ENCODE data around the gene ATG16L1. TPM values are rescaled to one million over a fixed set of nuclear protein-coding genes. Genes with fewer than 3 reads are reported as not detected.

Gene ATG16L1
- total and polyA plus RNA-seq, 10 of the 15 experiments (the other 5 are each of a cell fraction or from before 2014, with no cell fraction given) = 5.2 to 26.6 (median 15.6) TPM

DNA sequence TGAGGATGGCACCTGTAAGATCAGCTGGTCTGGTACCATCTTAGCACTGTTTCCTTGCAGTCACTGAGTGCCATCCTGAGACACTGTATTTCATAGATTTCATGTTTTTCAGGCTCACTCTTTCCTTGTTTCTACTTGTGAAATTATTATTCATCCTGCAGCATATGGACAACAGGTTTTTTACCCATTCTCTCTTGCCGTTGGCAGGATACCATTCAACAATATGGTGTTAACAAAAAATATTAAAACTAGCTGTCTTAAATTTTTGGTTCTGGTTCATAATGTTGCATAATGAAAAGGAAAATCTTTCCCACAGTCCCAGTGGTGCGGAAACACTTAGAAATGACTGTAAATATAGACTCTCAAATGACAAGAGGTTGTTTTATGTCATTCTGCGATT lies 23.1 kb upstream of the ATG16L1 start:
- Histone ChIP-seq H3K4me2 (ENCODE audit: control insufficient read depth, insufficient read depth) (no peak overlapping the region), H4K20me1 (ENCODE audit: control insufficient read depth, insufficient read depth) (no peaks in the 10 kb centered on the region), H3K4me3 (no peak overlapping the region), H3K27ac (ENCODE audit: control insufficient read depth, insufficient read depth) (no peak overlapping the region), H3K36me3 (ENCODE audit: control insufficient read depth in 2 of 2, insufficient read depth in 2 of 2, low read length in 1 of 2) (no peaks in the 10 kb centered on the region), H3K9ac (ENCODE audit: control insufficient read depth, insufficient read depth, low read length) (no peak overlapping the region), H3K79me2 (ENCODE audit: control insufficient read depth, insufficient read depth, low read length) (no peaks in the 10 kb centered on the region), H3K4me1 (ENCODE audit: control insufficient read depth, insufficient read depth, low read length) (peaks cover 24% of the 10 kb centered on the region), H2AFZ (ENCODE audit: control insufficient read depth, low read depth, low read length) (no peak overlapping the region), H3K27me3 (replicated peaks in 1 of 2; ENCODE audit: control insufficient read depth in 2 of 2, insufficient read depth in 2 of 2, low read length in 1 of 2) (no peaks in the 10 kb centered on the region), H3K9me3 (replicated peaks; ENCODE audit: control insufficient read depth, insufficient read depth, low read length) (no peaks in the 10 kb centered on the region; the same call in 2 of the 3 replicates)
- DNase-seq (ENCODE audit: low read depth, low spot score) (no peak), FAIRE-seq (no peak), ATAC-seq (no peak)
- RAD21 ChIA-PET (ENCODE audit: unreplicated experiment) = no interaction called here
- in situ Hi-C loops (cut with MboI) = no loop called here
- SMC1A ChIA-PET (ENCODE audit: uncharacterized antibody, unreplicated experiment) = interaction anchor here (0.6 to 1.0 kb wide), 3 partner anchors 13 to 1304 kb away, joined by 3 read pairs; no protein-coding TSS in a partner anchor
- BruUV-seq (replicated peaks) = no TSS peak
- WGBS (ENCODE audit: insufficient coverage, insufficient replicate concordance, low lambda C conversion rate, missing lambda C conversion rate) = 38% methylated on average over 3 of the region's 3 CpGs
- POLR2A ChIA-PET = interaction anchor here (0.6 kb wide), 2 partner anchors 11 to 211 kb away, joined by 3 to 4 read pairs; no protein-coding TSS in a partner anchor
- CTCF ChIA-PET = interaction anchor here (0.6 to 1.2 kb wide), 2 partner anchors 20 to 381 kb away, joined by 3 read pairs; no protein-coding TSS in a partner anchor
- intact Hi-C loops (cut with micrococcal nuclease; ENCODE audit: unreplicated experiment) = no loop called here
- TF ChIP-seq ZNF24 (IDR thresholded peaks at IDR 0.05) (no peak), STAT3 (IDR thresholded peaks at IDR 0.05; ENCODE audit: low read depth, low read length) (no peak), MEF2B (IDR thresholded peaks at IDR 0.05; ENCODE audit: partially characterized antibody, poor library complexity, severe bottlenecking) (no peak), E2F8 (IDR thresholded peaks at IDR 0.05; ENCODE audit: low read depth, partially characterized antibody) (no peak), NRF1 (conservative IDR thresholded peaks at IDR 0.05; ENCODE audit: low read depth, low read length) (no peak), ZBED1 (IDR thresholded peaks at IDR 0.05; ENCODE audit: borderline replicate concordance) (no peak)
- TF ChIP-seq, protein P1, sequence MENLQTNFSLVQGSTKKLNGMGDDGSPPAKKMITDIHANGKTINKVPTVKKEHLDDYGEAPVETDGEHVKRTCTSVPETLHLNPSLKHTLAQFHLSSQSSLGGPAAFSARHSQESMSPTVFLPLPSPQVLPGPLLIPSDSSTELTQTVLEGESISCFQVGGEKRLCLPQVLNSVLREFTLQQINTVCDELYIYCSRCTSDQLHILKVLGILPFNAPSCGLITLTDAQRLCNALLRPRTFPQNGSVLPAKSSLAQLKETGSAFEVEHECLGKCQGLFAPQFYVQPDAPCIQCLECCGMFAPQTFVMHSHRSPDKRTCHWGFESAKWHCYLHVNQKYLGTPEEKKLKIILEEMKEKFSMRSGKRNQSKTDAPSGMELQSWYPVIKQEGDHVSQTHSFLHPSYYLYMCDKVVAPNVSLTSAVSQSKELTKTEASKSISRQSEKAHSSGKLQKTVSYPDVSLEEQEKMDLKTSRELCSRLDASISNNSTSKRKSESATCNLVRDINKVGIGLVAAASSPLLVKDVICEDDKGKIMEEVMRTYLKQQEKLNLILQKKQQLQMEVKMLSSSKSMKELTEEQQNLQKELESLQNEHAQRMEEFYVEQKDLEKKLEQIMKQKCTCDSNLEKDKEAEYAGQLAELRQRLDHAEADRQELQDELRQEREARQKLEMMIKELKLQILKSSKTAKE (IDR thresholded peaks at IDR 0.05; ENCODE audit: low read depth, poor library complexity, severe bottlenecking) = no peak
- TF ChIP-seq, protein P2, sequence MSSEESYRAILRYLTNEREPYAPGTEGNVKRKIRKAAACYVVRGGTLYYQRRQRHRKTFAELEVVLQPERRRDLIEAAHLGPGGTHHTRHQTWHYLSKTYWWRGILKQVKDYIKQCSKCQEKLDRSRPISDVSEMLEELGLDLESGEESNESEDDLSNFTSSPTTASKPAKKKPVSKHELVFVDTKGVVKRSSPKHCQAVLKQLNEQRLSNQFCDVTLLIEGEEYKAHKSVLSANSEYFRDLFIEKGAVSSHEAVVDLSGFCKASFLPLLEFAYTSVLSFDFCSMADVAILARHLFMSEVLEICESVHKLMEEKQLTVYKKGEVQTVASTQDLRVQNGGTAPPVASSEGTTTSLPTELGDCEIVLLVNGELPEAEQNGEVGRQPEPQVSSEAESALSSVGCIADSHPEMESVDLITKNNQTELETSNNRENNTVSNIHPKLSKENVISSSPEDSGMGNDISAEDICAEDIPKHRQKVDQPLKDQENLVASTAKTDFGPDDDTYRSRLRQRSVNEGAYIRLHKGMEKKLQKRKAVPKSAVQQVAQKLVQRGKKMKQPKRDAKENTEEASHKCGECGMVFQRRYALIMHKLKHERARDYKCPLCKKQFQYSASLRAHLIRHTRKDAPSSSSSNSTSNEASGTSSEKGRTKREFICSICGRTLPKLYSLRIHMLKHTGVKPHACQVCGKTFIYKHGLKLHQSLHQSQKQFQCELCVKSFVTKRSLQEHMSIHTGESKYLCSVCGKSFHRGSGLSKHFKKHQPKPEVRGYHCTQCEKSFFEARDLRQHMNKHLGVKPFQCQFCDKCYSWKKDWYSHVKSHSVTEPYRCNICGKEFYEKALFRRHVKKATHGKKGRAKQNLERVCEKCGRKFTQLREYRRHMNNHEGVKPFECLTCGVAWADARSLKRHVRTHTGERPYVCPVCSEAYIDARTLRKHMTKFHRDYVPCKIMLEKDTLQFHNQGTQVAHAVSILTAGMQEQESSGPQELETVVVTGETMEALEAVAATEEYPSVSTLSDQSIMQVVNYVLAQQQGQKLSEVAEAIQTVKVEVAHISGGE (CRISPR knock-in tag; IDR thresholded peaks at IDR 0.05) = no peak
- TF ChIP-seq, protein P3, sequence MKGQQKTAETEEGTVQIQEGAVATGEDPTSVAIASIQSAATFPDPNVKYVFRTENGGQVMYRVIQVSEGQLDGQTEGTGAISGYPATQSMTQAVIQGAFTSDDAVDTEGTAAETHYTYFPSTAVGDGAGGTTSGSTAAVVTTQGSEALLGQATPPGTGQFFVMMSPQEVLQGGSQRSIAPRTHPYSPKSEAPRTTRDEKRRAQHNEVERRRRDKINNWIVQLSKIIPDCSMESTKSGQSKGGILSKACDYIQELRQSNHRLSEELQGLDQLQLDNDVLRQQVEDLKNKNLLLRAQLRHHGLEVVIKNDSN (IDR thresholded peaks at IDR 0.05; ENCODE audit: borderline replicate concordance, extremely low read length, insufficient read depth, low read depth, low read length) = no peak
